ENCODE measurements around the gene KHDC4.
"Not testable (repeated sequence)": the region's sequence is repeated elsewhere in the genome, so short reads cannot be mapped to it uniquely, and the experiment has no call there.

DNA sequence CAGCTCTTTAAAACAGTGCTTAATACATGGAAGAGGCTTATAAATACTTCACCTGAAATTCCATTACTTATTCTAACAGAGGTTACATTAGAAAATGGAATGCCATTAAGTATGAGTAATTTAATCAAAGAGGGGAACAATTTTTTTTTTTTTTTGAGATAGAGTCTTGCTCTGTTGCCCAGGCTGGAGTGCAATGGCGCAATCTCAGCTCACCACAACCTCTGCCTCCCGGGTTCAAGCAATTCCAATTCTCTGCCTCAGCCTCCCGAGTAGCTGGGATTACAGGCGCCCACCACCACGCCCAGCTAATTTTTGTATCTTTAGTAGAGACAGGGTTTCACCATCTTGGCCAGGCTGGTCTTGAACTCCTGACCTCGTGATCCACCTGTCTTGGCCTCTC, 38.6 kb downstream of the KHDC4 start:
- TF ChIP-seq SMC3 (IDR thresholded peaks at IDR 0.05; ENCODE audit: low read depth, low read length); CTCF (conservative IDR thresholded peaks at IDR 0.05; ENCODE audit: low read depth, low read length); CEBPB (IDR thresholded peaks at IDR 0.05; ENCODE audit: low read depth, low read length); RCOR1 (IDR thresholded peaks at IDR 0.05; ENCODE audit: insufficient replicate concordance, low read length); RFX5 (IDR thresholded peaks at IDR 0.05; ENCODE audit: low read depth, low read length); NFE2L2 (IDR thresholded peaks at IDR 0.05; ENCODE audit: low read depth, low read length); MAFK (IDR thresholded peaks at IDR 0.05; ENCODE audit: low read depth, low read length); POLR2A (IDR thresholded peaks at IDR 0.05; ENCODE audit: low read depth, low read length); USF2 (IDR thresholded peaks at IDR 0.05; ENCODE audit: low read depth, low read length); RAD21 (IDR thresholded peaks at IDR 0.05; ENCODE audit: low read length); BHLHE40 (IDR thresholded peaks at IDR 0.05; ENCODE audit: low read depth, low read length); CHD1 (IDR thresholded peaks at IDR 0.05; ENCODE audit: low read depth, low read length): not testable (repeated sequence)
- TF ChIP-seq, protein P1, sequence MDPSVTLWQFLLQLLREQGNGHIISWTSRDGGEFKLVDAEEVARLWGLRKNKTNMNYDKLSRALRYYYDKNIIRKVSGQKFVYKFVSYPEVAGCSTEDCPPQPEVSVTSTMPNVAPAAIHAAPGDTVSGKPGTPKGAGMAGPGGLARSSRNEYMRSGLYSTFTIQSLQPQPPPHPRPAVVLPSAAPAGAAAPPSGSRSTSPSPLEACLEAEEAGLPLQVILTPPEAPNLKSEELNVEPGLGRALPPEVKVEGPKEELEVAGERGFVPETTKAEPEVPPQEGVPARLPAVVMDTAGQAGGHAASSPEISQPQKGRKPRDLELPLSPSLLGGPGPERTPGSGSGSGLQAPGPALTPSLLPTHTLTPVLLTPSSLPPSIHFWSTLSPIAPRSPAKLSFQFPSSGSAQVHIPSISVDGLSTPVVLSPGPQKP (IDR thresholded peaks at IDR 0.05; ENCODE audit: borderline replicate concordance, low read depth, low read length): not testable (repeated sequence)

Data from IMR-90 (cell line).